Measurements from ENCODE around the gene ZNF831.

Gene ZNF831

DNA sequence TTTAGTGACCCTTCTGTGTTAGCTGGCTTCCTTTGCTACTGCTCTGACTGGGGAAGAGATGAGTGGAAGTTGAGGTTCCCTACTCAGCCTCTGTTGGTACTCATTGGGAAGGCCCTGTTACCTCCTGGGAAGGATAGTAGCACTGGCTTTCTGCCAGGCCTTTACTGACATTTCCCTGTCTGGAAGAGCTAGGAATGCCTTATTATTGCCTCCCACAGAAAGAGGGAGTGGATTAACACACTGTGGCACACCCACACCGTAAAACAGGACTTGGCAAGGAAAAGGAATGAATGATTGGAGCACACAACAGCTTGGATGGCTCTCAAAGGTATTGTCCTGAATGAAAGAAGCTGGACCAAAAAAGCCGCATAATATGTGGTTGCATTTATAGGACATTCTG, 12.2 kb downstream of the ZNF831 start:
- Histone ChIP-seq H3K4me3 (ENCODE audit: low read length) (no peak overlapping the region), H3K9me3 (ENCODE audit: control insufficient read depth, low read length) (no peaks in the 10 kb centered on the region), H3K4me1 (ENCODE audit: control insufficient read depth, insufficient read depth, low read length) (no peaks in the 10 kb centered on the region), H3K27me3 (replicated peaks; ENCODE audit: control insufficient read depth, insufficient read depth, low read length) (peaks cover 36% of the 10 kb centered on the region), H3K36me3 (ENCODE audit: control insufficient read depth, insufficient read depth, low read length, severe bottlenecking) (no peaks in the 10 kb centered on the region), H3K9ac (ENCODE audit: low read length) (no peak overlapping the region)
- DNase-seq (ENCODE audit: low read depth) = no peak

DNA sequence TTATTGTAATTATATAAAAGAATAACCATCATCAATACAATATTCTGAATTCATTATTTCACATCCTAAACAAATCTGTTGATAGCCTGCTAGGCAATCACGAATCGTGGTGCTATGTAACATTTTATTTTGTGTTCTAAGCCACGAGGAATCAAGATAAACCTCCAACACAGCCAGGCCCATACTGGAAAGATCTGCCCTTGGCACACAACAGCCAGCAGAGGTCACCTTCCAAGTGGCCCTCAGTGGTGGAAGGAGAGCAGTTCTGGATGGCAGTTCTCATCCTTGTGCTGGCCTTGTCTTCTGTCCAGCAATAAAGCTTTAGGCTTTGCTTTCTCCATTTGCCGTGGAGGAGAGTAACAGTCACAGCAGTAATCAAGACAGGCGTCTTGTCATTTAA, 13.2 kb downstream of the ZNF831 start:
- Histone ChIP-seq H3K4me3 (ENCODE audit: low read length) (no peak overlapping the region), H3K36me3 (ENCODE audit: control insufficient read depth, insufficient read depth, low read length, severe bottlenecking) (no peaks in the 10 kb centered on the region), H3K9me3 (ENCODE audit: control insufficient read depth, low read length) (peaks cover 1% of the 10 kb centered on the region), H3K9ac (ENCODE audit: low read length) (no peak overlapping the region), H3K4me1 (ENCODE audit: control insufficient read depth, insufficient read depth, low read length) (no peaks in the 10 kb centered on the region), H3K27me3 (replicated peaks; ENCODE audit: control insufficient read depth, insufficient read depth, low read length) (peaks cover 36% of the 10 kb centered on the region)
- DNase-seq (ENCODE audit: low read depth) = no peak

DNA sequence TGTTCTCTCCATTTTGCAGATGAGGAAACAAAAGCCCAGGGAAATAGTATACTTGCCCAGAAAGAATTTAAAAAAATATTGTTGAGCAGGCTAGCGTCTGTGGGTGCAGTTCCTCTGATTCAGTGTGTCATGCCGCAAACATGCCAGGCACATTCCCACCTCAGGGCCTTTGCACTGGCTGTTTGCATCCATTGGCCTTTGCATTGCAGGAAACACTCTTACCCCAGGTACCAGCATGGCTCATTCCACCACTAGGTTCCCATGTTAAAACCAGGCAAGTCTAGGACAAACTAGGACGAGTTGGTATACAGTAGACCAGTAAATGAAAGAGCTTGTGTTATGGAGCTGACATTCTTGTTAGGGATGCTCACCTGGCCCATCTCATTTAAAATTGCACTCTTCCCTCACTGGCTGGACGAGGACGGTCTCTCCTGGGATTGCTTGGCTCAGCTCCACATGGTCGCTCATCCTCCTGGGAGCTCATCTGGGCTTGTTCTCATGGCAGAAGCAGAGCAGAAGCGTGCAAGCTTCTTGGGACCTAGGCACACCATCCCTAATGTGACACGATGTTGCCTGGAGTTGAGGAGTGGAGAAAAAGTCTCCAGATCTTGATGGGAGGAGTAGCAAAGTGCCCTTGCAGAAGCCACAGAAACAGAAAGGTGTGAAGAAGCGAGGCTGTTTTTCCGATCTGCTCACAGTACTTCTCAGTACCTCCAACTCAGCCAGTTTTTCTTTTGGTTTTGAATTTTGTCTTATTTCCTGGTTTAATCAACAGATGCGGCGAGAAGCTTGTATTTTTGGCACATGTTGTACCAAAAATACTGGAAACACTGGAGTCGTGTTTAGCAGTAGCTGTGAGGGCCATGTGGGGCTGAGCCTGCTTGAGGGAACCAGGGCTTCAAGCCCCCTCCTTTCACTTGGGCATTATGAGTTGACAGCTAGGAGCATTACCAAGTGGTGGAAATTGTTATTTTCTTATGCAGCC, 13.9 kb downstream of the ZNF831 start:
- Histone ChIP-seq H3K9me3 (ENCODE audit: control insufficient read depth, low read length) (peaks cover 4% of the 10 kb centered on the region), H3K36me3 (ENCODE audit: control insufficient read depth, insufficient read depth, low read length, severe bottlenecking) (no peaks in the 10 kb centered on the region), H3K4me3 (ENCODE audit: low read length) (no peak overlapping the region), H3K27me3 (replicated peaks; ENCODE audit: control insufficient read depth, insufficient read depth, low read length) (peaks cover 30% of the 10 kb centered on the region), H3K4me1 (ENCODE audit: control insufficient read depth, insufficient read depth, low read length) (no peaks in the 10 kb centered on the region), H3K9ac (ENCODE audit: low read length) (no peak overlapping the region)
- no peak for DNase-seq (ENCODE audit: low read depth)

DNA sequence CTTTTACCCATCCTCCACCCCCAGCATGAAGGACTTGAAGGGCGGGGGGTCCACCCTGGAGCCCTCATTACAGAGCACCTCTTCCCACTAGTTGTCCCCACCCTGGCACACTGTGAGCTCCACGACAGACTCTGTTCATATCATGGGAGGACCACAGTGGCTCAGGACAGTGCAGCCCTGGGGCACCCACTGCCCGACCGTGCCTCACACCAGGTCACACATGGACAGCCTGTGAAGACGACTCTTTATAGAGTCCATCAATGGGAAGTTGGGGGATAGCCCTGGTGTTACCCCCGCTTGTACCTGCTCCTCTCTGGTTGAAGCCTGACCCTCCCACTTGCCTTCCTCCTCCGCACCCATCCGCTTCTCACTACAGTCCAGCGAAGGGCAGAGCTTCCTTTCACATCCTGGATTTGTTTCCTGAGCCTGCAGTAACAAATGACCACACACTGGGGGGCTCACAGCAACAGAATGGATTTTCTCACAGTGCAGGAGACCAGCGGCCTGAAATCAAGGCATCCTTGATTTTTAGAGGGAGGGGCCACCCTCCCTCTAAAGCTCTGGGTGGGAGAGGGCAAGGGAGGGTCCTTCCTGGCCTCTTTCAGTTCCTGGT, 15.5 kb downstream of the ZNF831 start:
- H3K4me3 ChIP-seq (ENCODE audit: low read length) = no peak overlapping the region
- H3K9me3 ChIP-seq (ENCODE audit: control insufficient read depth, low read length) = peaks cover 4% of the 10 kb centered on the region
- peaks cover 30% of the 10 kb centered on the region for H3K27me3 ChIP-seq (replicated peaks; ENCODE audit: control insufficient read depth, insufficient read depth, low read length)
- DNase-seq (ENCODE audit: low read depth) = no peak
- no peaks in the 10 kb centered on the region for H3K36me3 ChIP-seq (ENCODE audit: control insufficient read depth, insufficient read depth, low read length, severe bottlenecking)
- H3K4me1 ChIP-seq (ENCODE audit: control insufficient read depth, insufficient read depth, low read length) = no peaks in the 10 kb centered on the region
- no peak overlapping the region for H3K9ac ChIP-seq (ENCODE audit: low read length)

DNA sequence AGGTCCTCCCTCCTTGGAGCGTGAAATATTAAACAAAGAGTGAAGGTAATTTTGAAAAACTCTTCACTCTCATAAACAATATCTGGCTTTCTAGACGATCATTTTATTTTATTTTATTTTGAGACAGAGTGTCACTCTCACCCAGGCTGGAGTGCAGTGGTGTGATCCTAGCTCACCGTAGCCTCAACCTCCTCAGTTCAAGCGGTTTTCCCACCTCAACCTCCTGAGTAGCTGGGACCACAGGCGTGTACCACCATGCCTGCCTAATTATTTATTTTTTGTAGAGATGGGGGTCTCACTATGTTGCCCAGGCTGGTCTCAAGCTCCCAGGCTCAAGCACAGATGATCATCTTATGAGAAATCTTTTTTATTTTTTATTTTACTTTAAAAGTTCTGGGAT, 16.4 kb downstream of the ZNF831 start:
- DNase-seq (ENCODE audit: low read depth) = no peak
- no peak overlapping the region for H3K4me3 ChIP-seq (ENCODE audit: low read length)
- no peak overlapping the region for H3K9ac ChIP-seq (ENCODE audit: low read length)
- H3K4me1 ChIP-seq (ENCODE audit: control insufficient read depth, insufficient read depth, low read length) = no peaks in the 10 kb centered on the region
- peaks cover 24% of the 10 kb centered on the region for H3K27me3 ChIP-seq (replicated peaks; ENCODE audit: control insufficient read depth, insufficient read depth, low read length)
- H3K36me3 ChIP-seq (ENCODE audit: control insufficient read depth, insufficient read depth, low read length, severe bottlenecking) = no peaks in the 10 kb centered on the region
- H3K9me3 ChIP-seq (ENCODE audit: control insufficient read depth, low read length) = peaks cover 10% of the 10 kb centered on the region

DNA sequence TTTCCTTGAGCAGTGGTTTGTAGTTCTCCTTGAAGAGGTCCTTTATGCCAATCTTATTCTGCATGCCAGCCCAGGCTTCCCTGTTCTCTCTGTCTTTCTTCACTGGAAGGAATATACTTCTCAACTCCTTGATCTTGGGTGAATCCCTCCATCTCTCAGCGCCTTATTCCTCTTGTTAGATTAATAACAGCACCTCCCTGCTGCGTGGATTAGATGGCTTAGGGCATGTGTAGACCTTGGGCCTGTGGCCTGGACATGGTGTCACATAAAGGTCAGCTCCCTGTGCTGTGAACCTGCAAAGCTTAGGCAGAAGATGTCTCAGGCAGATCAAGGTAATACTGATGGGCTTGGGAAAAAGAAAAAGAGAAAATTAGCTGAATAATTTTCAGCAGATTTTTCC, 18.3 kb downstream of the ZNF831 start:
- no peak overlapping the region for H3K9ac ChIP-seq (ENCODE audit: low read length)
- H3K27me3 ChIP-seq (replicated peaks; ENCODE audit: control insufficient read depth, insufficient read depth, low read length) = peaks cover 31% of the 10 kb centered on the region
- H3K36me3 ChIP-seq (ENCODE audit: control insufficient read depth, insufficient read depth, low read length, severe bottlenecking) = no peaks in the 10 kb centered on the region
- no peaks in the 10 kb centered on the region for H3K4me1 ChIP-seq (ENCODE audit: control insufficient read depth, insufficient read depth, low read length)
- no peak for DNase-seq (ENCODE audit: low read depth)
- H3K9me3 ChIP-seq (ENCODE audit: control insufficient read depth, low read length) = peaks cover 10% of the 10 kb centered on the region
- H3K4me3 ChIP-seq (ENCODE audit: low read length) = no peak overlapping the region

DNA sequence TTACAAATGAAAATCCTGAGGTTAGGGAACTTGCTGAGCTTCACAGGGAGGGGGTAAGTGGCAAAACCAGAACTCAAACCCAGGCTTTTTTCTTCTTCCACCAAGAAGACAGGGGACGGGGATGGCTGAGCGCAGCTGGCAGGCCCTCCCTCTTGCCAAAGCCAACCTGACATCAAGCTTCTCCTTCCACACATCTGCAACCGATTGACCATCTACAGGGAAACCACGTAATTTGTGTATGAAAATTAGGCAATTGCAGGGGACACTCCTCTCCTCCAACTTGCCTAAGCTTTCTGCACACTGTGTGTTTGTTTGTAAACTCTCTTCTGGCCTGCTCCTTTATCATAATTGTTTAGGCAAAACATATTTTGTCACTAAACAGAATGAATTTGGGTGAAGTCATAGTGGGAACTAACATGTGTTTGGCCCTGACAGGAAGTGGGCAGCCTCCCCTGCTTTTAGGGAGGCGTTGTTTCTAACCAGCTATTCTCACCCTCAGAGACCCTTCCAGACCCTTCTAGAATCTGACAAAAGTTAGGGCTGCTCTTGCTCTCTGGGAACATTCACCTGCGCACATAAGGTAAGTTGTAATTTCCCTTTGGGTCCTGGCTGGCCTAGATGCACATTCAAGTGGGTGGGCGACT, 18.9 kb downstream of the ZNF831 start:
- Histone ChIP-seq H3K4me1 (ENCODE audit: control insufficient read depth, insufficient read depth, low read length) (no peaks in the 10 kb centered on the region), H3K36me3 (ENCODE audit: control insufficient read depth, insufficient read depth, low read length, severe bottlenecking) (no peaks in the 10 kb centered on the region), H3K9me3 (ENCODE audit: control insufficient read depth, low read length) (peaks cover 10% of the 10 kb centered on the region), H3K9ac (ENCODE audit: low read length) (no peak overlapping the region), H3K27me3 (replicated peaks; ENCODE audit: control insufficient read depth, insufficient read depth, low read length) (peaks cover 31% of the 10 kb centered on the region), H3K4me3 (ENCODE audit: low read length) (no peak overlapping the region)
- no peak for DNase-seq (ENCODE audit: low read depth)

DNA sequence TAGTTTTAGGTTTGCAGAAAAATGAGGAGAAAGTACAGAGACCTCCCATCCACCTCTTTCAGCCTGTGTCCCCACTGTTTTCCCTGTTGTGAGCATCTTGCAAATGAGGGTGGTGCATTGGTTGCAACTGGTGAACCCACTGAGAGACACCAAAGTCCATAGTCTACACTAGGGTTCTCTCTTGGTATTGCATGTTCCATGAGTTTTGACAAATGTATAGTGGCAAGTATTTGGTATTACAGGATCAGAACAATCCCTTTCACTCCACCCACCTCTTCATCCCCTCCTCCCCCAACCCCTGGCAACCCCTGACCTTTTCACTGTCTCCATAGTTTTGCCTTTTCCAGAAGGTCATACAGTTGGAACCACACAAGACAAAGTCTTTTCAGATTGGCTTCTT, 20.1 kb downstream of the ZNF831 start:
- H3K9me3 ChIP-seq (ENCODE audit: control insufficient read depth, low read length) = peaks cover 10% of the 10 kb centered on the region
- no peak for DNase-seq (ENCODE audit: low read depth)
- H3K36me3 ChIP-seq (ENCODE audit: control insufficient read depth, insufficient read depth, low read length, severe bottlenecking) = no peaks in the 10 kb centered on the region
- peaks cover 25% of the 10 kb centered on the region for H3K27me3 ChIP-seq (replicated peaks; ENCODE audit: control insufficient read depth, insufficient read depth, low read length)
- H3K4me1 ChIP-seq (ENCODE audit: control insufficient read depth, insufficient read depth, low read length) = no peaks in the 10 kb centered on the region
- no peak overlapping the region for H3K9ac ChIP-seq (ENCODE audit: low read length)
- H3K4me3 ChIP-seq (ENCODE audit: low read length) = no peak overlapping the region

DNA sequence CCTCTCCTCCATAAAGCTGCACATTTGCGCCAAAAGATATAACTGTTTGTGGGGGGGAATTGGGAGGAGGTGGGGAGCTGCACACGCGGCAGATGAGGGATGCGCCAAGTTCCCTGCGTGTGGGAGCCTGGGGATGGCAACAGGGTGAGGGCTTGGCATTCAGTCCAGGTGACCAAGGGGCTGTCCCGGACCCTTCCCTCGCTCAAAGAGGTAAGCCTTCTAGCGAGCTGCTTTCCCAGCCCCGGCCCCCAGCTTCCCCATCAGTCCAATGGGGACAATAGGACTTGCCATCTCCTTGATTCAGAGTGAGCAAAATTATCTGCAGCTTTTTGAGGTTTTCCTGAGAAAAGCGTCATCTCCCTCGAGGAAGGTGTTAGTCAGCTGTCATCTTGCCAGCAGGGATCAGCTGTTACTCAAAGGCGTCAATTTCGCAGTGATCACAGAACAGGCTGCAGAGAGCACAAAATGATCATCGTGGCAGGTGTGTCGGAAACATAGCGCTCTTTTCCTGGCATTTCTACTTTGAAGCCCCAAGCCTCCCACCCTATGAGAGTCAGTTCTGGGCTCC, 21.3 kb downstream of the ZNF831 start:
- DNase-seq (ENCODE audit: low read depth) = no peak
- Histone ChIP-seq H3K27me3 (replicated peaks; ENCODE audit: control insufficient read depth, insufficient read depth, low read length) (peaks cover 17% of the 10 kb centered on the region), H3K4me3 (ENCODE audit: low read length) (no peak overlapping the region), H3K9ac (ENCODE audit: low read length) (no peak overlapping the region), H3K36me3 (ENCODE audit: control insufficient read depth, insufficient read depth, low read length, severe bottlenecking) (no peaks in the 10 kb centered on the region), H3K4me1 (ENCODE audit: control insufficient read depth, insufficient read depth, low read length) (no peaks in the 10 kb centered on the region), H3K9me3 (ENCODE audit: control insufficient read depth, low read length) (peaks cover 10% of the 10 kb centered on the region)

DNA sequence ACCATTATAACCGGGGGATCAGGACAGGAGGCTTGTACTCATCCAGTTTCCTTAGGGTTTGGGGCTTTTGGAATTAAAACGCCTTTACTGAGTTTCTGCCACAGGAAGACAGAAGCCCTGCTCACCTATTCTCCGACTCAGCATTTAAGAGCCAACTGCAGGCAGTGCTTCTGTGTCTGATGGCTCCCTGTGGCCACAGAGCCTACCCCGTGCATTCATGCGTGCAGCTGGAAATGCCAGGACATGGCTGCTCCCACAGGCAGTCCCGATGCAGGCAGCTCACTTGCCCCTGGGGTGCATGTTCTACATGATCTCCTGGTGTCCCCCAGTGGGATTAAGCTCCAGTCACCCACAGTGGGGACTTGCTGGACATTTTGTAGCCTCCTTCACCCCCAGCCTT, 22.2 kb downstream of the ZNF831 start:
- H3K4me1 ChIP-seq (ENCODE audit: control insufficient read depth, insufficient read depth, low read length) = no peaks in the 10 kb centered on the region
- H3K9ac ChIP-seq (ENCODE audit: low read length) = no peak overlapping the region
- H3K36me3 ChIP-seq (ENCODE audit: control insufficient read depth, insufficient read depth, low read length, severe bottlenecking) = no peaks in the 10 kb centered on the region
- H3K9me3 ChIP-seq (ENCODE audit: control insufficient read depth, low read length) = peaks cover 10% of the 10 kb centered on the region
- H3K4me3 ChIP-seq (ENCODE audit: low read length) = no peak overlapping the region
- H3K27me3 ChIP-seq (replicated peaks; ENCODE audit: control insufficient read depth, insufficient read depth, low read length) = peaks cover 23% of the 10 kb centered on the region
- DNase-seq (ENCODE audit: low read depth) = no peak

DNA sequence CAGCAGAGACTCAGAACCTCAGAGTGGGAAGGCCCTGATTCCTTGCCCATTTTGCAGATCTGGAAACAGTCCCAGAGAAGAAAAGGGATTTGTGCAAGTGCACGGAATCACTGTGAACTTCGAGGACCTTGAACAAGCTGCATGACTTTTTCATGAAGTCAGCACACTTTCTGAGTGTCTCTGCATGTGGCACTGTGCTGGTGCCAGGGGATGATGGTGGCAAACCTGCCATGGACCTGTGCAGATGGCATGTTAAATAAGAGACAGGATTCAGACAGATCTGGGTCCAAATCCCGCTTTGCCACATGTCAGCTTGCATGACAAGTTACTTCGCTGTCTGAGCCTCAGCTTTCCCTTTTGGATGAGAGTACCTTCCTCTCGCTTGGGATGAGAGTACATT, 26.8 kb downstream of the ZNF831 start:
- no peak for DNase-seq (ENCODE audit: low read depth)
- Histone ChIP-seq H3K9ac (ENCODE audit: low read length) (no peak overlapping the region), H3K36me3 (ENCODE audit: control insufficient read depth, insufficient read depth, low read length, severe bottlenecking) (no peaks in the 10 kb centered on the region), H3K4me3 (ENCODE audit: low read length) (no peak overlapping the region), H3K9me3 (ENCODE audit: control insufficient read depth, low read length) (no peaks in the 10 kb centered on the region), H3K4me1 (ENCODE audit: control insufficient read depth, insufficient read depth, low read length) (no peaks in the 10 kb centered on the region), H3K27me3 (replicated peaks; ENCODE audit: control insufficient read depth, insufficient read depth, low read length) (peaks cover 22% of the 10 kb centered on the region)
